Activated CD4-positive, alpha-beta memory T cell treated with anti-CD3 and anti-CD28 coated beads, Interleukin-2, amount 10 ng/mL, durations not matched to agents 7 days and 5 days (primary cell): ENCODE measurements around the gene PTPN21. TPM values are rescaled to one million over a fixed set of nuclear protein-coding genes. Genes with fewer than 3 reads are reported as not detected.
A peak's percentile ranks its signal among the peaks of the same experiment; 100 is the strongest.

Source experiments
- CTCF ChIA-PET: fragments of 350-600 bp; sonication (Branson Sonifier 250); formaldehyde crosslinking; loops from one replicate; lab custom pipeline; 2021; ENCODE audit warnings: antibody characterized with exemption, inconsistent platforms; lab: Charles Lee
- POLR2A ChIA-PET: fragments of 350-600 bp; sonication (Branson Sonifier 250); formaldehyde crosslinking; loops from one replicate; lab custom pipeline; 2021; ENCODE audit warnings: antibody characterized with exemption; lab: Charles Lee
- DNase-seq: peaks from one replicate; pipeline ENCODE4 v3.0.0-alpha.2; 2020
- H3K27ac Mint-ChIP-seq: one replicate; pipeline ENCODE4 v1.8.0; 2021; ENCODE audit warnings: mild to moderate bottlenecking, mixed read lengths
- H3K27me3 Mint-ChIP-seq: one replicate; pipeline ENCODE4 v1.8.0; 2021; ENCODE audit warnings: mixed read lengths
- H3K36me3 Mint-ChIP-seq: one replicate; pipeline ENCODE4 v1.8.0; 2021; ENCODE audit warnings: low read depth, mixed read lengths
- H3K4me1 Mint-ChIP-seq: one replicate; pipeline ENCODE4 v1.8.0; 2021; ENCODE audit warnings: mixed read lengths
- H3K4me3 Mint-ChIP-seq: one replicate; pipeline ENCODE4 v1.8.0; 2021; ENCODE audit warnings: mild to moderate bottlenecking, mixed read lengths
- H3K9me3 Mint-ChIP-seq: one replicate; pipeline ENCODE4 v1.8.0; 2021; ENCODE audit warnings: mixed read lengths
- total RNA-seq, 2 experiments: library from RNA; stranded (reverse); gene quantifications; one replicate each; pipeline ENCODE4 v1.2.3, GENCODE V29; 2021

The PTPN21 gene
- total RNA-seq, 2 experiments from 2014 or later: not detected

DNA sequence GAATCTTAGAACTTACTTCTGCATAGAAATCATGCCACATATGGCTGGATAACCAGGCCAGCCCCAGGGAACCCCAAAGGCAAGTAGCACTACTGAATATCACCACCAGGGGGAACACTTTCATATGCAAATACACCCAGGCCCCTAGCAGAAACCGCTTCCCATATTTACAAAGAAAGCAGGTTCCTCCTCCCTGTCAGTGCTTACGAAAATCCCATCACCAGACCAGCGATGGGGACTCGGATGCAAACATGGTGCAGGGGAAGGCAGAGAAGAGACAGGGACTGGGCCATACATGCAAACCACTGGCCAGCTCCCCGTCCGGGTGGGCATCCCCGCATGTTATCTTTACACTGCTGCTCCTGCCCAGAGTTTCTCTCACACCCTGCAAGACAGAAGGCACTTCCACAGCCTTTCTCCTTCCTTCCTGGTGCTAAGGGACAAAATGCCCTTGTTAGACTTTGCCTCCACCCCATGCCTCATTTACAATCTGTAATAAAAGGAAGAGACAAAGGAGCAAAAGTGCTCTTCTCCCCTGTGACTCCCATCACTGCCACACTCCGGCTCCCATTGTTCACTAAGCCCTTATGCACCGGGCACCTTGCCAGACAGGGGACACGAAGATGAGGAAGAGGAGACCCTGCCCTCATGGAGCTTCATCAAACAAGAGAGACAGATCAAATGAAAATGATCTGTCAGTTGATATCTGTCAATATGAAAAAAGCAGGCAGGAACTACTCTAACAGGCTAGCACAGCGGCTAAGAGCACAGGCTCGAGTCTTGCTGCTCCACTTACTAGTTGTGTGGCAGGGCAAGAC, 62.3 kb downstream of the PTPN21 start:
- no peaks in the 10 kb centered on the region for H3K36me3 Mint-ChIP-seq
- H3K27me3 Mint-ChIP-seq: peaks cover 5% of the 10 kb centered on the region
- no peaks in the 10 kb centered on the region for H3K9me3 Mint-ChIP-seq
- H3K27ac Mint-ChIP-seq: no peak overlapping the region
- ChIA-PET POLR2A (no interaction called here), CTCF (interaction anchor here (1.1 to 1.8 kb wide), 7 partner anchors 11 to 376 kb away, joined by 3 to 9 read pairs (median 3); no protein-coding TSS in a partner anchor)
- peak; percentile 66 for DNase-seq
- no peak overlapping the region for H3K4me3 Mint-ChIP-seq
- no peaks in the 10 kb centered on the region for H3K4me1 Mint-ChIP-seq

DNA sequence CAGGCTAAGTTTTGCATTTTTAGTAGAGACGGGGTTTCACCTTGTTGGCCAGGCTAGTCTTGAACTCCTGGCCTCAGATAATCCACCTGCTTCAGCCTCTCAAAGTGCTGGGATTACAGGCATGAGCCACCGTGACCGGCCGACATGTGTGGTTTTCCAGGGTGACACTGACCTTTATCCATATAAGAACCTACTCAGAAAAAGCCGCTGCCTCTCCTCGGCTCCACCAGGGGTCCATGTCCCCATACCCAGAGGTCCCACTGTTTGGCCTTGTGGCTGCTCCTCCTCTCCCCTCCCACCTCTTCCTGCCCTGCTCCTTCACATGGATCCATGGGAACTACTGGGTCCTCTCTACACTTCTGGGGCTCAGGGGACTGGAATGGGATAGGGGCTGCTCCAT, 64.6 kb downstream of the PTPN21 start:
- no peak overlapping the region for H3K4me3 Mint-ChIP-seq
- POLR2A ChIA-PET: no interaction called here
- no peaks in the 10 kb centered on the region for H3K36me3 Mint-ChIP-seq
- H3K27ac Mint-ChIP-seq: no peak overlapping the region
- H3K9me3 Mint-ChIP-seq: no peaks in the 10 kb centered on the region
- no peaks in the 10 kb centered on the region for H3K4me1 Mint-ChIP-seq
- H3K27me3 Mint-ChIP-seq: no peaks in the 10 kb centered on the region
- CTCF ChIA-PET: interaction anchor here (1.0 kb wide), 1 partner anchor 10 kb away, joined by 3 read pairs; no protein-coding TSS in a partner anchor
- DNase-seq: no peak

- no peaks in the 10 kb centered on the region for H3K36me3 Mint-ChIP-seq
- ChIA-PET POLR2A (no interaction called here), CTCF (interaction anchor here (1.0 to 1.1 kb wide), 2 partner anchors 8 to 74 kb away, joined by 3 read pairs; partner anchors contain the start of gene ZC3H14)
- H3K27me3 Mint-ChIP-seq: no peaks in the 10 kb centered on the region
- H3K27ac Mint-ChIP-seq: no peak overlapping the region
- DNase-seq: no peak
- H3K4me1 Mint-ChIP-seq: no peaks in the 10 kb centered on the region
- H3K4me3 Mint-ChIP-seq: no peak overlapping the region
- H3K9me3 Mint-ChIP-seq: no peaks in the 10 kb centered on the region
Observed at GRCh38 chr14:88488897-88489296, 65.9 kb downstream of the PTPN21 start.

GRCh38 chr14:88488081-88488480, 66.7 kb downstream of the PTPN21 start:
- DNase-seq: no peak
- H3K4me1 Mint-ChIP-seq: no peaks in the 10 kb centered on the region
- ChIA-PET POLR2A (no interaction called here), CTCF (no interaction called here)
- no peaks in the 10 kb centered on the region for H3K36me3 Mint-ChIP-seq
- peaks cover 2% of the 10 kb centered on the region for H3K27me3 Mint-ChIP-seq
- H3K4me3 Mint-ChIP-seq: no peak overlapping the region
- no peaks in the 10 kb centered on the region for H3K9me3 Mint-ChIP-seq
- no peak overlapping the region for H3K27ac Mint-ChIP-seq

DNA sequence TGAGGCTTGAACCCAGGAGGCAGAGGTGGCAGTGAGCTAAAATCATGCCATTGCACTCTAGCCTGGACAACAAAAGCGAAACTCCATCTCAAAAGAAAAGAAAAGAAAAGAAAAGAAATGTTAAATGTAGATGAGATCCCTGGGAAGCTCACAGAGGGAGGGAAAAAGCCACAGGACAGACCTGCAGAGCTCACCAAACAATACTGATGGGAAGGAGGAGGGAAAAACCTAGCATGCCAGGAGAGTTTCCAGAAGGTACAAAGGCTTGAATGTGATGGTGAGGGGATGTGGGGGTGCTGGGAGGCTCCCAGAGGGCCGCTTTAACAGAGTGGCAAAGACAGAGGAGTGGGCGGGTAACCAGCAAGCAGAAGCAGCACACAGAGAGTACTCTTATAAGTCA, 72.3 kb downstream of the PTPN21 start:
- DNase-seq: no peak
- CTCF ChIA-PET: no interaction called here
- Mint-ChIP-seq H3K4me1 (no peaks in the 10 kb centered on the region), H3K4me3 (no peak overlapping the region), H3K27me3 (peaks cover 2% of the 10 kb centered on the region), H3K9me3 (peaks cover 3% of the 10 kb centered on the region), H3K27ac (no peak overlapping the region), H3K36me3 (no peaks in the 10 kb centered on the region)
- POLR2A ChIA-PET: no interaction called here

GRCh38 chr14:88481794-88482193, 73.0 kb downstream of the PTPN21 start:
- ChIA-PET POLR2A (no interaction called here), CTCF (interaction anchor here (1.4 kb wide), 1 partner anchor 12 kb away, joined by 4 read pairs; no protein-coding TSS in a partner anchor)
- DNase-seq: no peak
- Mint-ChIP-seq H3K36me3 (no peaks in the 10 kb centered on the region), H3K4me3 (no peak overlapping the region), H3K27ac (no peak overlapping the region), H3K4me1 (no peaks in the 10 kb centered on the region), H3K27me3 (peaks cover 2% of the 10 kb centered on the region), H3K9me3 (peaks cover 3% of the 10 kb centered on the region)

- peaks cover 2% of the 10 kb centered on the region for H3K27me3 Mint-ChIP-seq
- H3K4me1 Mint-ChIP-seq: no peaks in the 10 kb centered on the region
- peaks cover 3% of the 10 kb centered on the region for H3K9me3 Mint-ChIP-seq
- H3K36me3 Mint-ChIP-seq: no peaks in the 10 kb centered on the region
- ChIA-PET CTCF (interaction anchor here (0.9 to 1.4 kb wide), 2 partner anchors 8 to 12 kb away, joined by 3 to 4 read pairs; no protein-coding TSS in a partner anchor), POLR2A (no interaction called here)
- no peak for DNase-seq
- no peak overlapping the region for H3K4me3 Mint-ChIP-seq
- no peak overlapping the region for H3K27ac Mint-ChIP-seq
Observed at GRCh38 chr14:88481059-88481458, 73.7 kb downstream of the PTPN21 start.

- ChIA-PET POLR2A (no interaction called here), CTCF (no interaction called here)
- Mint-ChIP-seq H3K27ac (no peak overlapping the region), H3K36me3 (no peaks in the 10 kb centered on the region), H3K4me1 (no peaks in the 10 kb centered on the region), H3K4me3 (no peak overlapping the region), H3K27me3 (peaks cover 2% of the 10 kb centered on the region), H3K9me3 (peaks cover 3% of the 10 kb centered on the region)
- DNase-seq: no peak
Observed at GRCh38 chr14:88479574-88479987, 75.2 kb downstream of the PTPN21 start.

- H3K9me3 Mint-ChIP-seq: peaks cover 3% of the 10 kb centered on the region
- H3K27me3 Mint-ChIP-seq: peaks cover 2% of the 10 kb centered on the region
- DNase-seq: no peak
- H3K4me3 Mint-ChIP-seq: no peak overlapping the region
- no peaks in the 10 kb centered on the region for H3K36me3 Mint-ChIP-seq
- ChIA-PET CTCF (no interaction called here), POLR2A (no interaction called here)
- H3K27ac Mint-ChIP-seq: no peak overlapping the region
- no peaks in the 10 kb centered on the region for H3K4me1 Mint-ChIP-seq
Observed at GRCh38 chr14:88478931-88479330, 75.9 kb downstream of the PTPN21 start.

- no peak overlapping the region for H3K4me3 Mint-ChIP-seq
- no peak overlapping the region for H3K27ac Mint-ChIP-seq
- H3K4me1 Mint-ChIP-seq: no peaks in the 10 kb centered on the region
- DNase-seq: no peak
- H3K9me3 Mint-ChIP-seq: peaks cover 3% of the 10 kb centered on the region
- POLR2A ChIA-PET: no interaction called here
- CTCF ChIA-PET: no interaction called here
- no peaks in the 10 kb centered on the region for H3K36me3 Mint-ChIP-seq
- H3K27me3 Mint-ChIP-seq: no peaks in the 10 kb centered on the region
Observed at GRCh38 chr14:88477513-88478250, 77.1 kb downstream of the PTPN21 start.

DNA sequence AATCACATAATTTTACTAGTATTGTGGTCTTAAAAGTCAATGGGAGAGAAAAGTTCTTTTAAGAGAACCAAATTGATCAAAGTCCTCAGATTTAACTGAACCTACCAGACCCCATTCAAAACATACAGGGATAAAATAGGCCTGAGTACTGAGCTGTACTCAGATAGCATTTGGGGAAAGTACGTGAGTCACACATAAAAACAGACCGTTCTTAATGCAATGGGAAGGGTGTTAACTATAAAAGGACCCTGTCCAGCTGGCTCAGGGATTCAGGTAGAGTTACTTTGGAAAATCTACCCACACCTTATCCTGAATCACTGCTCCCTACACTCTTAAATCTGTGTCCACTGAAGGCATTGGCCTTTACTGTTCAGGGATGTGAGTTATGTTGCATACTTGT, 78.0 kb downstream of the PTPN21 start:
- Mint-ChIP-seq H3K27ac (no peak overlapping the region), H3K4me1 (no peaks in the 10 kb centered on the region), H3K4me3 (no peak overlapping the region), H3K27me3 (no peaks in the 10 kb centered on the region), H3K36me3 (no peaks in the 10 kb centered on the region), H3K9me3 (peaks cover 3% of the 10 kb centered on the region)
- DNase-seq: no peak
- ChIA-PET POLR2A (no interaction called here), CTCF (no interaction called here)

DNA sequence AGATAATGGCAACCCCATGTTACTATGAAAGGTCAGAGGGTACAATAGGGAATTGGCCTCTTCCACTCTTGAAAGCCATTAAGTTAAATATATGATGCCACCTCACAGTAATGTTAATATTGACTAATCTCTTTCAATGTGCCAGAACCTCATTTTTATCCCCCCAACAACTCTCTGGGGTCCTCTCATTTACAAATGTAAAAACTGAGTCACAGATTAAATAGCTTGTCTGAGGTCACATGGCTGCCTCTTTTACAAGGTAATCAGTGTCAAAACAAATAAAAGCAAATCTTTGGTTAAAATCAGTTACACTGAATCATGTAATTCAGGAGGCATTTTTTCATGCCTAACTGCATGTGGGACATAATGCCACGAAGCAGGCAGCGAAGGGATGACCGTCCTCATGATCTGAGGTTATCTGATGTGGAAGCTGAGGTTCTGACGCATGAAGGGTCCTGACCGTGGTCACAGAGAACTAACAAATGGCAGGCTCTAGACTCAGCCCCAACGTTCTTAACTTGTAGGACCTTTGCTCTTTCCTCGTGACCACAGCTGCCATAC, 78.5 kb downstream of the PTPN21 start:
- Mint-ChIP-seq H3K9me3 (peaks cover 3% of the 10 kb centered on the region), H3K27ac (no peak overlapping the region), H3K4me3 (no peak overlapping the region), H3K27me3 (no peaks in the 10 kb centered on the region), H3K4me1 (no peaks in the 10 kb centered on the region), H3K36me3 (no peaks in the 10 kb centered on the region)
- ChIA-PET POLR2A (no interaction called here), CTCF (no interaction called here)
- no peak for DNase-seq

GRCh38 chr14:88473791-88474190, 81.0 kb downstream of the PTPN21 start:
- Mint-ChIP-seq H3K27ac (no peak overlapping the region), H3K36me3 (no peaks in the 10 kb centered on the region), H3K9me3 (peaks cover 3% of the 10 kb centered on the region), H3K4me1 (no peaks in the 10 kb centered on the region), H3K27me3 (no peaks in the 10 kb centered on the region), H3K4me3 (no peak overlapping the region)
- ChIA-PET POLR2A (no interaction called here), CTCF (interaction anchor here (0.7 kb wide), 1 partner anchor 442 kb away, joined by 4 read pairs; no protein-coding TSS in a partner anchor)
- DNase-seq: no peak
